ENCODE data around the gene ZNF736. TPM values are rescaled to one million over a fixed set of nuclear protein-coding genes. Genes with fewer than 3 reads are reported as not detected.
A peak's percentile ranks its signal among the peaks of the same experiment; 100 is the strongest.
"Not testable (repeated sequence)": the region's sequence is repeated elsewhere in the genome, so short reads cannot be mapped to it uniquely, and the experiment has no call there.

The ZNF736 gene
- total RNA-seq: 0.54 and 3.8 TPM in 2 replicates
- polyA plus RNA-seq: 1.1 and 2.0 TPM in 2 replicates

- peak within 1 kb of the TSS; percentile 62 for H3K27ac ChIP-seq
- H3K9me3 ChIP-seq (ENCODE audit: low read depth): no peaks in the 10 kb centered on the region
- H3K36me3 ChIP-seq: no peaks in the 10 kb centered on the region
- H3K4me1 ChIP-seq (ENCODE audit: low read depth): no peaks in the 10 kb centered on the region
- TF ChIP-seq CTCF (IDR thresholded peaks at IDR 0.05; ENCODE audit: low read depth, low read length): no peak
- no peaks in the 10 kb centered on the region for H3K27me3 ChIP-seq
- peak; percentile 46 to 93 for DNase-seq (ENCODE audit: low read depth in 1 of 2, low spot score in 1 of 2)
- peak within 1 kb of the TSS; percentile 28 for H3K4me3 ChIP-seq
Observed at GRCh38 chr7:64313740-64314491, at the start of gene ZNF736. Gene ZNF736, plus strand, starts transcription at chr7:64313961. Its CDS starts 190 bp downstream, at chr7:64314151.

GRCh38 chr7:64266341-64266919, 47.3 kb upstream of the ZNF736 start:
- H3K27me3 ChIP-seq: no peaks in the 10 kb centered on the region
- H3K4me1 ChIP-seq (ENCODE audit: low read depth): no peaks in the 10 kb centered on the region
- no peaks in the 10 kb centered on the region for H3K9me3 ChIP-seq (ENCODE audit: low read depth)
- TF ChIP-seq CTCF (IDR thresholded peaks at IDR 0.05; ENCODE audit: low read depth, low read length): no peak
- no peak overlapping the region for H3K27ac ChIP-seq
- H3K36me3 ChIP-seq: no peaks in the 10 kb centered on the region
- DNase-seq (ENCODE audit: low read depth in 1 of 2, low spot score in 1 of 2): no peak
- no peak overlapping the region for H3K4me3 ChIP-seq

GRCh38 chr7:64277630-64278029, 36.1 kb upstream of the ZNF736 start:
- Histone ChIP-seq H3K9me3 (ENCODE audit: low read depth) (no peaks in the 10 kb centered on the region), H3K4me3 (no peak overlapping the region), H3K27me3 (no peaks in the 10 kb centered on the region), H3K27ac (no peak overlapping the region), H3K4me1 (ENCODE audit: low read depth) (no peaks in the 10 kb centered on the region), H3K36me3 (no peaks in the 10 kb centered on the region)
- no peak for TF ChIP-seq CTCF (IDR thresholded peaks at IDR 0.05; ENCODE audit: low read depth, low read length)
- no peak for DNase-seq (ENCODE audit: low read depth in 1 of 2, low spot score in 1 of 2)

GRCh38 chr7:64294701-64295420, 18.9 kb upstream of the ZNF736 start:
- no peak for DNase-seq (ENCODE audit: low read depth in 1 of 2, low spot score in 1 of 2)
- no peak overlapping the region for H3K27ac ChIP-seq
- H3K27me3 ChIP-seq: no peaks in the 10 kb centered on the region
- H3K4me3 ChIP-seq: no peak overlapping the region
- no peaks in the 10 kb centered on the region for H3K36me3 ChIP-seq
- no peak for TF ChIP-seq CTCF (IDR thresholded peaks at IDR 0.05; ENCODE audit: low read depth, low read length)
- H3K9me3 ChIP-seq (ENCODE audit: low read depth): no peaks in the 10 kb centered on the region
- H3K4me1 ChIP-seq (ENCODE audit: low read depth): no peaks in the 10 kb centered on the region

GRCh38 chr7:64297418-64297817, 16.3 kb upstream of the ZNF736 start:
- H3K27ac ChIP-seq; H3K36me3 ChIP-seq; H3K4me1 ChIP-seq (ENCODE audit: low read depth); H3K4me3 ChIP-seq; H3K27me3 ChIP-seq; DNase-seq (ENCODE audit: low read depth in 1 of 2, low spot score in 1 of 2); H3K9me3 ChIP-seq (ENCODE audit: low read depth): not testable (repeated sequence)
